ENCODE results near the gene NFATC3. TPM values are rescaled to one million over a fixed set of nuclear protein-coding genes. Genes with fewer than 3 reads are reported as not detected.
A peak's percentile ranks its signal among the peaks of the same experiment; 100 is the strongest.

Gene NFATC3
- total RNA-seq, 1 donor from 2014 or later, result 42.0 TPM

- no peak for TF ChIP-seq CTCF (IDR thresholded peaks at IDR 0.05)
- no peak for DNase-seq (ENCODE audit: extremely low spot score, unreplicated experiment)
- peak overlapping the region; percentile 99 for H3K4me3 Mint-ChIP-seq (ENCODE audit: unreplicated experiment)
- H3K27me3 Mint-ChIP-seq (ENCODE audit: unreplicated experiment), result no peaks in the 10 kb centered on the region
- no peaks in the 10 kb centered on the region for H3K9me3 Mint-ChIP-seq (ENCODE audit: unreplicated experiment)
- peaks cover 10% of the 10 kb centered on the region for H3K36me3 Mint-ChIP-seq (ENCODE audit: unreplicated experiment)
- no peak overlapping the region for H3K27ac Mint-ChIP-seq (ENCODE audit: unreplicated experiment)
- peaks cover 24% of the 10 kb centered on the region for H3K4me1 Mint-ChIP-seq (ENCODE audit: unreplicated experiment)
These were observed 161.0 kb downstream of the NFATC3 start for GRCh38 chr16:68246121-68246520.

- H3K36me3 Mint-ChIP-seq (ENCODE audit: unreplicated experiment), result peaks cover 11% of the 10 kb centered on the region
- no peak for DNase-seq (ENCODE audit: extremely low spot score, unreplicated experiment)
- peak overlapping the region; percentile 99 for H3K4me3 Mint-ChIP-seq (ENCODE audit: unreplicated experiment)
- H3K9me3 Mint-ChIP-seq (ENCODE audit: unreplicated experiment), result no peaks in the 10 kb centered on the region
- H3K27ac Mint-ChIP-seq (ENCODE audit: unreplicated experiment), result no peak overlapping the region
- H3K27me3 Mint-ChIP-seq (ENCODE audit: unreplicated experiment), result no peaks in the 10 kb centered on the region
- no peak for TF ChIP-seq CTCF (IDR thresholded peaks at IDR 0.05)
- peaks cover 24% of the 10 kb centered on the region for H3K4me1 Mint-ChIP-seq (ENCODE audit: unreplicated experiment)
These were observed 161.5 kb downstream of the NFATC3 start for GRCh38 chr16:68246666-68247065.

- no peak for DNase-seq (ENCODE audit: extremely low spot score, unreplicated experiment)
- Mint-ChIP-seq H3K36me3 (ENCODE audit: unreplicated experiment) (peaks cover 14% of the 10 kb centered on the region), H3K27ac (ENCODE audit: unreplicated experiment) (no peak overlapping the region)
These were observed 162.2 kb downstream of the NFATC3 start for GRCh38 chr16:68247400-68247799.

GRCh38 chr16:68247932-68248331 is 162.8 kb downstream of the NFATC3 start:
- Mint-ChIP-seq H3K9me3 (ENCODE audit: unreplicated experiment) (no peaks in the 10 kb centered on the region), H3K36me3 (ENCODE audit: unreplicated experiment) (peaks cover 14% of the 10 kb centered on the region), H3K4me3 (ENCODE audit: unreplicated experiment) (no peak overlapping the region), H3K27ac (ENCODE audit: unreplicated experiment) (no peak overlapping the region), H3K27me3 (ENCODE audit: unreplicated experiment) (no peaks in the 10 kb centered on the region), H3K4me1 (ENCODE audit: unreplicated experiment) (peaks cover 24% of the 10 kb centered on the region)
- TF ChIP-seq CTCF (IDR thresholded peaks at IDR 0.05), result no peak
- DNase-seq (ENCODE audit: extremely low spot score, unreplicated experiment), result no peak

More at GRCh38 chr16:68247400-68247799, 162.2 kb downstream of the NFATC3 start:
- H3K27me3 Mint-ChIP-seq (ENCODE audit: unreplicated experiment), result no peaks in the 10 kb centered on the region
- no peak overlapping the region for H3K4me3 Mint-ChIP-seq (ENCODE audit: unreplicated experiment)
- no peak for TF ChIP-seq CTCF (IDR thresholded peaks at IDR 0.05)
- peaks cover 24% of the 10 kb centered on the region for H3K4me1 Mint-ChIP-seq (ENCODE audit: unreplicated experiment)
- H3K9me3 Mint-ChIP-seq (ENCODE audit: unreplicated experiment), result no peaks in the 10 kb centered on the region

- Mint-ChIP-seq H3K27me3 (ENCODE audit: unreplicated experiment) (no peaks in the 10 kb centered on the region), H3K27ac (ENCODE audit: unreplicated experiment) (no peak overlapping the region), H3K4me3 (ENCODE audit: unreplicated experiment) (no peak overlapping the region), H3K36me3 (ENCODE audit: unreplicated experiment) (peaks cover 14% of the 10 kb centered on the region), H3K4me1 (ENCODE audit: unreplicated experiment) (peaks cover 24% of the 10 kb centered on the region), H3K9me3 (ENCODE audit: unreplicated experiment) (no peaks in the 10 kb centered on the region)
- no peak for TF ChIP-seq CTCF (IDR thresholded peaks at IDR 0.05)
- no peak for DNase-seq (ENCODE audit: extremely low spot score, unreplicated experiment)
These were observed 164.2 kb downstream of the NFATC3 start for GRCh38 chr16:68249371-68249770.

Measured in osteocyte (in vitro differentiated cells).